Measurements from ENCODE around the gene RUNX1.

RUNX1 gene

GRCh38 chr21:34836103-34836932, 212.8 kb downstream of the RUNX1 start:
- no peak overlapping the region for H2AK5ac ChIP-seq (ENCODE audit: low read length)
- H3K4me3 ChIP-seq (ENCODE audit: low read length) = no peak overlapping the region
- no CpG with 5 or more reads among the region's 13 CpGs for WGBS (ENCODE audit: extremely low coverage, insufficient coverage, low lambda C conversion rate)
- no peak overlapping the region for H3K4ac ChIP-seq (ENCODE audit: low read depth, low read length)
- H3K36me3 ChIP-seq (ENCODE audit: control insufficient read depth, insufficient read depth, low read length) = no peaks in the 10 kb centered on the region
- H2BK120ac ChIP-seq (ENCODE audit: low read depth, low read length) = no peak overlapping the region
- no peak overlapping the region for H3K56ac ChIP-seq (ENCODE audit: low read length)
- H4K5ac ChIP-seq (ENCODE audit: low read length) = no peak overlapping the region
- no peak for DNase-seq
- H3K27me3 ChIP-seq (ENCODE audit: insufficient read depth, low read length, poor library complexity) = no peaks in the 10 kb centered on the region
- no peak overlapping the region for H4K8ac ChIP-seq (ENCODE audit: low read depth, low read length)
- no peaks in the 10 kb centered on the region for H3K79me2 ChIP-seq (ENCODE audit: control insufficient read depth, insufficient read depth, low read length)
- no peak overlapping the region for H3K4me2 ChIP-seq (ENCODE audit: low read length)
- no peak overlapping the region for H2BK15ac ChIP-seq (replicated peaks; ENCODE audit: low read depth)
- no peak overlapping the region for H2BK5ac ChIP-seq (ENCODE audit: low read length)
- H3K9ac ChIP-seq (ENCODE audit: low read length) = no peak overlapping the region
- H3K27ac ChIP-seq (ENCODE audit: low read depth, low read length) = no peak overlapping the region
- no peak overlapping the region for H3K23ac ChIP-seq (ENCODE audit: low read length)
- H3K79me1 ChIP-seq (ENCODE audit: low read length) = no peaks in the 10 kb centered on the region
- no peaks in the 10 kb centered on the region for H3K4me1 ChIP-seq (ENCODE audit: control insufficient read depth, low read depth, low read length)
- H3K18ac ChIP-seq (ENCODE audit: low read length) = no peak overlapping the region

GRCh38 chr21:34835526-34835925, 213.6 kb downstream of the RUNX1 start:
- Histone ChIP-seq H3K27me3 (ENCODE audit: insufficient read depth, low read length, poor library complexity) (no peaks in the 10 kb centered on the region), H3K79me2 (ENCODE audit: control insufficient read depth, insufficient read depth, low read length) (no peaks in the 10 kb centered on the region), H2AK5ac (ENCODE audit: low read length) (no peak overlapping the region), H3K56ac (ENCODE audit: low read length) (no peak overlapping the region), H4K8ac (ENCODE audit: low read depth, low read length) (no peak overlapping the region), H3K4me3 (ENCODE audit: low read length) (no peak overlapping the region), H2BK15ac (replicated peaks; ENCODE audit: low read depth) (no peak overlapping the region), H3K23ac (ENCODE audit: low read length) (no peak overlapping the region), H3K4me1 (ENCODE audit: control insufficient read depth, low read depth, low read length) (no peaks in the 10 kb centered on the region), H3K4me2 (ENCODE audit: low read length) (no peak overlapping the region), H4K5ac (ENCODE audit: low read length) (no peak overlapping the region), H3K79me1 (ENCODE audit: low read length) (no peaks in the 10 kb centered on the region), H3K4ac (ENCODE audit: low read depth, low read length) (no peak overlapping the region), H2BK5ac (ENCODE audit: low read length) (no peak overlapping the region), H3K27ac (ENCODE audit: low read depth, low read length) (no peak overlapping the region), H3K9ac (ENCODE audit: low read length) (no peak overlapping the region), H2BK120ac (ENCODE audit: low read depth, low read length) (no peak overlapping the region), H3K36me3 (ENCODE audit: control insufficient read depth, insufficient read depth, low read length) (no peaks in the 10 kb centered on the region), H3K18ac (ENCODE audit: low read length) (no peak overlapping the region)
- no CpG with 5 or more reads among the region's 6 CpGs for WGBS (ENCODE audit: extremely low coverage, insufficient coverage, low lambda C conversion rate)
- no peak for DNase-seq

DNA sequence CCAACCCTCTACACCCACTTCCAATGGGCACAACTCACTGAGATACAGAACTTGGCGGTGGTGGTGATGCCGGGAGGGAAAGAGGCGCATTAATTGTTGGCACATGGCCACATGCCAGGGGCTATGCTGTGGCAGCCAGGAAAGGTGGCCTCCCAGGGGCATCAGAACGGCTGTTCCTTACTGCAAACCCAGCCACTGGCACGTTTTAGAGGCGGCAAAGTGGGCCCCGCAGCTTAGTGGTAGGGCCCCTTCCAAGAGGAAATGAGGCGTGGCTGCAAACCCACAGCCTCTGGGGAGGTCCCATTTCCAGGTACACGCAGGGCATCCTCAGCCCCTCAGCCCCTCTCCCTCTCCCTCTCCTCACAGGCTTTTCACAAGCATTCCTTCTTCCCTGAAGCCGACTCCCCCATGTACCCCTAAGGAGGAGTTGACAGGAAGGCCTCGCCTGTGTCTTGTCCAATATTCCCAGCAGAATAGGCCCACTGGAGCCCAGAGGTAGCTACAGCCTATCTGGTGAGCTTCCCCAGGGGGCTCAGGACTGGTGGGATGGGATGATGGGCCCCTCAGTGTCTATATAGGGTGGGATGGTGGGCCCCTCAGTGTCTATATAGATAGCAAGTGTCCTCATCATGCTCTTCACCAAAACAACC, 214.1 kb downstream of the RUNX1 start:
- Histone ChIP-seq H3K4me3 (ENCODE audit: low read length) (no peak overlapping the region), H2BK15ac (replicated peaks; ENCODE audit: low read depth) (no peak overlapping the region), H3K27ac (ENCODE audit: low read depth, low read length) (no peak overlapping the region), H3K36me3 (ENCODE audit: control insufficient read depth, insufficient read depth, low read length) (no peaks in the 10 kb centered on the region), H2AK5ac (ENCODE audit: low read length) (no peak overlapping the region), H3K79me1 (ENCODE audit: low read length) (no peaks in the 10 kb centered on the region), H3K9ac (ENCODE audit: low read length) (no peak overlapping the region), H3K79me2 (ENCODE audit: control insufficient read depth, insufficient read depth, low read length) (no peaks in the 10 kb centered on the region), H3K56ac (ENCODE audit: low read length) (no peak overlapping the region), H3K4me1 (ENCODE audit: control insufficient read depth, low read depth, low read length) (no peaks in the 10 kb centered on the region), H3K4ac (ENCODE audit: low read depth, low read length) (no peak overlapping the region), H4K8ac (ENCODE audit: low read depth, low read length) (no peak overlapping the region), H3K23ac (ENCODE audit: low read length) (no peak overlapping the region), H3K4me2 (ENCODE audit: low read length) (no peak overlapping the region), H3K18ac (ENCODE audit: low read length) (no peak overlapping the region), H3K27me3 (ENCODE audit: insufficient read depth, low read length, poor library complexity) (no peaks in the 10 kb centered on the region), H2BK5ac (ENCODE audit: low read length) (no peak overlapping the region), H2BK120ac (ENCODE audit: low read depth, low read length) (no peak overlapping the region), H4K5ac (ENCODE audit: low read length) (no peak overlapping the region)
- DNase-seq = no peak
- no CpG with 5 or more reads among the region's 11 CpGs for WGBS (ENCODE audit: extremely low coverage, insufficient coverage, low lambda C conversion rate)

- Histone ChIP-seq H3K79me1 (ENCODE audit: low read length) (no peaks in the 10 kb centered on the region), H3K79me2 (ENCODE audit: control insufficient read depth, insufficient read depth, low read length) (no peaks in the 10 kb centered on the region), H2BK5ac (ENCODE audit: low read length) (no peak overlapping the region), H3K27ac (ENCODE audit: low read depth, low read length) (no peak overlapping the region), H2AK5ac (ENCODE audit: low read length) (no peak overlapping the region), H3K4me3 (ENCODE audit: low read length) (no peak overlapping the region), H3K56ac (ENCODE audit: low read length) (no peak overlapping the region), H4K5ac (ENCODE audit: low read length) (no peak overlapping the region), H3K27me3 (ENCODE audit: insufficient read depth, low read length, poor library complexity) (no peaks in the 10 kb centered on the region), H2BK15ac (replicated peaks; ENCODE audit: low read depth) (no peak overlapping the region), H3K36me3 (ENCODE audit: control insufficient read depth, insufficient read depth, low read length) (no peaks in the 10 kb centered on the region), H3K4me1 (ENCODE audit: control insufficient read depth, low read depth, low read length) (no peaks in the 10 kb centered on the region), H3K18ac (ENCODE audit: low read length) (no peak overlapping the region), H3K9ac (ENCODE audit: low read length) (no peak overlapping the region), H3K4me2 (ENCODE audit: low read length) (no peak overlapping the region), H4K8ac (ENCODE audit: low read depth, low read length) (no peak overlapping the region), H3K23ac (ENCODE audit: low read length) (no peak overlapping the region), H2BK120ac (ENCODE audit: low read depth, low read length) (no peak overlapping the region), H3K4ac (ENCODE audit: low read depth, low read length) (no peak overlapping the region)
- DNase-seq = no peak
- no CpG with 5 or more reads among the region's 9 CpGs for WGBS (ENCODE audit: extremely low coverage, insufficient coverage, low lambda C conversion rate)
Observed at GRCh38 chr21:34834290-34834689, 214.8 kb downstream of the RUNX1 start.

DNA sequence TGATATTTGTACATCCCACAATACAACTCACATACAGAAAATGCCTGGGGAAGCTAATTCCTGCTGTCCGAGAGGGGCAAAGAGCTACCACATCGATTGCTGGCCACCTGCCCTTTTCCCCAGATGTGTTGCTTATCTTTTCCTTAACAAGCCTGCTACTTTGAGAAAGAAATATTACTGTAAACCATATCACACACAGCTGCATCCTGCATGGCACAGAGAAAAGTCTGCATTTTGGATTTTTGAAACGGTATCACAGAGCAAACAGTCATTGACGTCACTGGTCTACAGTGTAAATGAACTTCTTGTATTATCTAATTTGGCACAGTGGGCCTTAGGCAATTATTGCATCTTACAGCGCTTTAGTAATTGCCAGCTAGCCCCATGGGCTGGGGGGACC, 215.6 kb downstream of the RUNX1 start:
- no peaks in the 10 kb centered on the region for H3K79me1 ChIP-seq (ENCODE audit: low read length)
- H2BK5ac ChIP-seq (ENCODE audit: low read length) = no peak overlapping the region
- no peak overlapping the region for H2BK120ac ChIP-seq (ENCODE audit: low read depth, low read length)
- no peaks in the 10 kb centered on the region for H3K27me3 ChIP-seq (ENCODE audit: insufficient read depth, low read length, poor library complexity)
- H3K27ac ChIP-seq (ENCODE audit: low read depth, low read length) = no peak overlapping the region
- no peak overlapping the region for H4K8ac ChIP-seq (ENCODE audit: low read depth, low read length)
- no peak overlapping the region for H3K56ac ChIP-seq (ENCODE audit: low read length)
- H2AK5ac ChIP-seq (ENCODE audit: low read length) = no peak overlapping the region
- no peak overlapping the region for H4K5ac ChIP-seq (ENCODE audit: low read length)
- H3K4me2 ChIP-seq (ENCODE audit: low read length) = no peak overlapping the region
- H3K23ac ChIP-seq (ENCODE audit: low read length) = no peak overlapping the region
- H3K36me3 ChIP-seq (ENCODE audit: control insufficient read depth, insufficient read depth, low read length) = no peaks in the 10 kb centered on the region
- no peaks in the 10 kb centered on the region for H3K4me1 ChIP-seq (ENCODE audit: control insufficient read depth, low read depth, low read length)
- H3K79me2 ChIP-seq (ENCODE audit: control insufficient read depth, insufficient read depth, low read length) = no peaks in the 10 kb centered on the region
- no CpG with 5 or more reads among the region's 5 CpGs for WGBS (ENCODE audit: extremely low coverage, insufficient coverage, low lambda C conversion rate)
- DNase-seq = no peak
- H3K4me3 ChIP-seq (ENCODE audit: low read length) = no peak overlapping the region
- no peak overlapping the region for H3K9ac ChIP-seq (ENCODE audit: low read length)
- no peak overlapping the region for H3K4ac ChIP-seq (ENCODE audit: low read depth, low read length)
- H3K18ac ChIP-seq (ENCODE audit: low read length) = no peak overlapping the region
- no peak overlapping the region for H2BK15ac ChIP-seq (replicated peaks; ENCODE audit: low read depth)
